HCT116 (cell line): ENCODE data around the gene MEIS2.

ENCODE experiments used
- CEBPB ChIP-seq: IDR thresholded peaks from 2 replicates; pipeline ENCODE4 v1.6.1; 2012; ENCODE audit warnings: low read depth
- CTCF ChIP-seq, 3 experiments: fragments of 200-600 bp in 1 of 3; sonication (generic) in 1 of 3; IDR thresholded peaks in 2 of 3; conservative IDR thresholded peaks in 1 of 3; 2 replicates each; pipeline ENCODE4 v1.5.1; 2012 to 2017; ENCODE audit warnings: low read depth in 2 of 3, low read length in 2 of 3, antibody characterized with exemption in 1 of 3, borderline replicate concordance in 1 of 3, control low read depth in 1 of 3, mild to moderate bottlenecking in 1 of 3, mixed read lengths in 1 of 3, mixed run types in 1 of 3, moderate library complexity in 1 of 3; ENCODE audit not compliant: insufficient read depth in 1 of 3
- EZH2 ChIP-seq: fragments of 200-600 bp; sonication (generic); IDR thresholded peaks from 2 replicates; pipeline ENCODE4 v1.6.1; 2017; ENCODE audit warnings: antibody characterized with exemption, mixed run types
- EZH2phosphoT487 ChIP-seq: fragments of 200-600 bp; IDR thresholded peaks from 2 replicates; pipeline ENCODE4 v1.6.1; 2018; ENCODE audit warnings: antibody characterized with exemption, borderline replicate concordance
- FOSL1 ChIP-seq: IDR thresholded peaks from 2 replicates; pipeline ENCODE4 v1.6.1; 2012; ENCODE audit warnings: low read depth
- JUND ChIP-seq: IDR thresholded peaks from 2 replicates; pipeline ENCODE4 v1.6.1; 2012
- MAX ChIP-seq: IDR thresholded peaks from 2 replicates; pipeline ENCODE4 v1.6.1; 2012
- POLR2A ChIP-seq: IDR thresholded peaks from 2 replicates; pipeline ENCODE4 v1.7.0; 2011; ENCODE audit warnings: borderline replicate concordance; ENCODE audit not compliant: insufficient read depth, insufficient read length; ENCODE audit errors: extremely low read depth
- POLR2AphosphoS5 ChIP-seq: IDR thresholded peaks from 2 replicates; pipeline ENCODE4 v1.6.1; 2011; ENCODE audit warnings: mild to moderate bottlenecking, low read depth, low read length, moderate library complexity
- REST ChIP-seq: IDR thresholded peaks from 2 replicates; pipeline ENCODE4 v1.6.1; 2012; ENCODE audit warnings: low read depth
- SP1 ChIP-seq: IDR thresholded peaks from 2 replicates; pipeline ENCODE4 v1.6.1; 2012; ENCODE audit warnings: low read depth

- TF ChIP-seq CTCF (IDR thresholded peaks at IDR 0.05 in 2 of 3, conservative IDR thresholded peaks at IDR 0.05 in 1 of 3; ENCODE audit: borderline replicate concordance in 1 of 3, insufficient read depth in 1 of 3, low read depth in 2 of 3, low read length in 2 of 3), result no peak
- TF ChIP-seq MAX, result no peak
- no peak for TF ChIP-seq JUND
- no peak for TF ChIP-seq POLR2A
- TF ChIP-seq EZH2, result no peak
- TF ChIP-seq SP1, result no peak
- TF ChIP-seq FOSL1, result no peak
- no peak for TF ChIP-seq EZH2phosphoT487
- TF ChIP-seq CEBPB, result no peak
- TF ChIP-seq REST, result no peak
- no peak for TF ChIP-seq POLR2AphosphoS5
These were observed 2.2 kb upstream of the MEIS2 start for GRCh38 chr15:37102305-37103162.
